Activated T-cell treated with anti-CD3 and anti-CD28 coated beads, Interleukin-2, amount 50 U/mL, for 72 hours (primary cell): ENCODE data around the gene DNAJC4. TPM values are rescaled to one million over a fixed set of nuclear protein-coding genes. Genes with fewer than 3 reads are reported as not detected.

Experiments used
- ATAC-seq, 2 donors: fragments of 150-1000 bp; cut with Tn5 transposase; replicated peaks in 1 of 2; 2 replicates each; pipeline ENCODE4 v1.10.0; 2021; ENCODE audit warnings: moderate library complexity in 2 of 2, mild to moderate bottlenecking in 1 of 2
- DNase-seq, 2 donors: peaks; one replicate each; pipeline ENCODE4 v3.0.0; 2021 to 2022; ENCODE audit warnings: mixed read lengths in 1 of 2
- H3K27ac Mint-ChIP-seq: one replicate; pipeline ENCODE4 v1.8.0; 2022; ENCODE audit warnings: mild to moderate bottlenecking, moderate library complexity, mixed read lengths
- H3K27me3 Mint-ChIP-seq: one replicate; pipeline ENCODE4 v1.8.0; 2022; ENCODE audit warnings: low read depth, mixed read lengths
- H3K36me3 Mint-ChIP-seq, 2 donors: one replicate each; pipeline ENCODE4 v1.8.0; 2022; ENCODE audit warnings: mixed read lengths in 2 of 2, mild to moderate bottlenecking in 1 of 2; ENCODE audit not compliant: insufficient read depth in 2 of 2
- H3K4me1 Mint-ChIP-seq: one replicate; pipeline ENCODE4 v1.8.0; 2022; ENCODE audit warnings: low read depth, mixed read lengths
- H3K4me3 Mint-ChIP-seq, 2 donors: one replicate each; pipeline ENCODE4 v1.8.0; 2022; ENCODE audit warnings: mild to moderate bottlenecking in 2 of 2, mixed read lengths in 2 of 2, moderate library complexity in 2 of 2
- H3K9me3 Mint-ChIP-seq, 2 donors: one replicate each; pipeline ENCODE4 v1.8.0; 2022; ENCODE audit warnings: mixed read lengths in 2 of 2
- total RNA-seq, 2 donors: library from RNA; stranded (reverse); gene quantifications; one replicate each; pipeline ENCODE4 v1.2.3, GENCODE V29; 2022

The DNAJC4 gene
- total RNA-seq, 2 donors from 2014 or later = 42.2 to 54.1 TPM

- no peak for ATAC-seq
- no peak for DNase-seq
- H3K4me3 Mint-ChIP-seq = no peak overlapping the region
- H3K27me3 Mint-ChIP-seq = no peaks in the 10 kb centered on the region
- H3K9me3 Mint-ChIP-seq = no peaks in the 10 kb centered on the region
- H3K27ac Mint-ChIP-seq = no peak overlapping the region
- peaks cover 2 to 6% of the 10 kb centered on the region in 2 donors for H3K36me3 Mint-ChIP-seq
- H3K4me1 Mint-ChIP-seq = peaks cover 16% of the 10 kb centered on the region
These were observed 48.3 kb downstream of the DNAJC4 start for GRCh38 chr11:64278576-64279190.

GRCh38 chr11:64281957-64282770 is 51.8 kb downstream of the DNAJC4 start:
- H3K27ac Mint-ChIP-seq = no peak overlapping the region
- H3K4me3 Mint-ChIP-seq = no peak overlapping the region
- no peak for ATAC-seq

GRCh38 chr11:64283092-64283491 is 52.7 kb downstream of the DNAJC4 start:
- DNase-seq (no peak), ATAC-seq (no peak)
- no peaks in the 10 kb centered on the region for H3K9me3 Mint-ChIP-seq
- H3K27ac Mint-ChIP-seq = no peak overlapping the region
- H3K36me3 Mint-ChIP-seq = peaks cover 2 to 6% of the 10 kb centered on the region in 2 donors
- H3K27me3 Mint-ChIP-seq = no peaks in the 10 kb centered on the region
- peaks cover 26% of the 10 kb centered on the region for H3K4me1 Mint-ChIP-seq
- peak overlapping the region; percentile 46 to 53 for H3K4me3 Mint-ChIP-seq

More at GRCh38 chr11:64281957-64282770, 51.8 kb downstream of the DNAJC4 start:
- DNase-seq = no peak
- Mint-ChIP-seq H3K9me3 (no peaks in the 10 kb centered on the region), H3K36me3 (peaks cover 2 to 6% of the 10 kb centered on the region in 2 donors), H3K27me3 (no peaks in the 10 kb centered on the region), H3K4me1 (peaks cover 26% of the 10 kb centered on the region)

Other genes starting within 250 kb of the DNAJC4 start
- gene OTUB1, start 244.1 kb upstream of the DNAJC4 start, total RNA-seq = 10 to 100 TPM; 62.8 to 72.8 TPM
- 1 to 10 TPM in 1 of 2 donors, under 1 TPM in 1; 0.19 to 1.4 TPM for gene FLRT1, start 194.6 kb upstream of the DNAJC4 start, total RNA-seq
- gene MACROD1, start 64.4 kb upstream of the DNAJC4 start, total RNA-seq = 10 to 100 TPM; 17.4 to 18.4 TPM
- gene STIP1, start 44.4 kb upstream of the DNAJC4 start, total RNA-seq = 100 to 1,000 TPM; 246 to 256 TPM
- 100 to 1,000 TPM; 158 to 164 TPM for gene FERMT3, start 23.8 kb upstream of the DNAJC4 start, total RNA-seq
- 10 to 100 TPM; 19.7 to 25.5 TPM for gene TRPT1, start 4.4 kb upstream of the DNAJC4 start, total RNA-seq
- 10 to 100 TPM; 78.6 to 92.9 TPM for gene NUDT22, start 4.3 kb upstream of the DNAJC4 start, total RNA-seq
- gene VEGFB, start 4.0 kb downstream of the DNAJC4 start, total RNA-seq = 10 to 100 TPM; 65.4 to 67.3 TPM
- gene FKBP2, start 10.5 kb downstream of the DNAJC4 start, total RNA-seq = 10 to 100 TPM; 34.2 to 41.5 TPM
- 100 to 1,000 TPM; 121 to 149 TPM for gene PPP1R14B, start 16.4 kb downstream of the DNAJC4 start, total RNA-seq
- gene PLCB3, start 21.0 kb downstream of the DNAJC4 start, total RNA-seq = 10 to 100 TPM in 1 of 2 donors, 1 to 10 TPM in 1; 9.1 to 10.5 TPM
- 10 to 100 TPM; 35.2 to 35.7 TPM for gene BAD, start 54.1 kb downstream of the DNAJC4 start, total RNA-seq
- 10 to 100 TPM; 57.1 to 67.4 TPM for gene GPR137, start 55.3 kb downstream of the DNAJC4 start, total RNA-seq
- gene KCNK4, start 60.8 kb downstream of the DNAJC4 start, total RNA-seq = under 1 TPM in 1 of 2 donors, not detected in 1; 0.35 TPM
- gene CATSPERZ, start 69.8 kb downstream of the DNAJC4 start, total RNA-seq = 1 to 10 TPM in 1 of 2 donors, under 1 TPM in 1; 0.53 to 1.1 TPM
- gene ESRRA, start 75.0 kb downstream of the DNAJC4 start, total RNA-seq = 10 to 100 TPM; 40.5 to 42.4 TPM
- gene TRMT112, start 87.0 kb downstream of the DNAJC4 start, total RNA-seq = 100 to 1,000 TPM; 145 to 154 TPM
- 100 to 1,000 TPM; 134 to 138 TPM for gene PRDX5, start 87.6 kb downstream of the DNAJC4 start, total RNA-seq
- gene CCDC88B, start 109.7 kb downstream of the DNAJC4 start, total RNA-seq = 100 to 1,000 TPM; 119 to 126 TPM
- 10 to 100 TPM; 16.6 to 18.4 TPM for gene RPS6KA4, start 128.6 kb downstream of the DNAJC4 start, total RNA-seq